Measurements from ENCODE around the gene PARD3B.
A peak's percentile ranks its signal among the peaks of the same experiment; 100 is the strongest.

The PARD3B gene

GRCh38 chr2:204686406-204686805, 141.1 kb downstream of the PARD3B start:
- TF ChIP-seq, protein P1, sequence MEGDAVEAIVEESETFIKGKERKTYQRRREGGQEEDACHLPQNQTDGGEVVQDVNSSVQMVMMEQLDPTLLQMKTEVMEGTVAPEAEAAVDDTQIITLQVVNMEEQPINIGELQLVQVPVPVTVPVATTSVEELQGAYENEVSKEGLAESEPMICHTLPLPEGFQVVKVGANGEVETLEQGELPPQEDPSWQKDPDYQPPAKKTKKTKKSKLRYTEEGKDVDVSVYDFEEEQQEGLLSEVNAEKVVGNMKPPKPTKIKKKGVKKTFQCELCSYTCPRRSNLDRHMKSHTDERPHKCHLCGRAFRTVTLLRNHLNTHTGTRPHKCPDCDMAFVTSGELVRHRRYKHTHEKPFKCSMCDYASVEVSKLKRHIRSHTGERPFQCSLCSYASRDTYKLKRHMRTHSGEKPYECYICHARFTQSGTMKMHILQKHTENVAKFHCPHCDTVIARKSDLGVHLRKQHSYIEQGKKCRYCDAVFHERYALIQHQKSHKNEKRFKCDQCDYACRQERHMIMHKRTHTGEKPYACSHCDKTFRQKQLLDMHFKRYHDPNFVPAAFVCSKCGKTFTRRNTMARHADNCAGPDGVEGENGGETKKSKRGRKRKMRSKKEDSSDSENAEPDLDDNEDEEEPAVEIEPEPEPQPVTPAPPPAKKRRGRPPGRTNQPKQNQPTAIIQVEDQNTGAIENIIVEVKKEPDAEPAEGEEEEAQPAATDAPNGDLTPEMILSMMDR (IDR thresholded peaks at IDR 0.05; ENCODE audit: insufficient read depth, low read length): no peak
- TF ChIP-seq GABPA (IDR thresholded peaks at IDR 0.05; ENCODE audit: low read depth) (no peak), POLR2AphosphoS5 (IDR thresholded peaks at IDR 0.05; ENCODE audit: low read depth) (no peak), REST (IDR thresholded peaks at IDR 0.05; ENCODE audit: insufficient replicate concordance, low read depth) (no peak), SPI1 (IDR thresholded peaks at IDR 0.05; ENCODE audit: borderline replicate concordance, low read depth) (no peak)
- H3K27me3 ChIP-seq (ENCODE audit: insufficient read depth, poor library complexity, severe bottlenecking): no peaks in the 10 kb centered on the region
- no peak for DNase-seq (ENCODE audit: low read depth in 1 of 2, low spot score in 1 of 2)
- H3K27ac ChIP-seq (replicated peaks): no peak overlapping the region
- H3K4me3 ChIP-seq (replicated peaks; ENCODE audit: insufficient read depth, low read length): no peak overlapping the region

DNA sequence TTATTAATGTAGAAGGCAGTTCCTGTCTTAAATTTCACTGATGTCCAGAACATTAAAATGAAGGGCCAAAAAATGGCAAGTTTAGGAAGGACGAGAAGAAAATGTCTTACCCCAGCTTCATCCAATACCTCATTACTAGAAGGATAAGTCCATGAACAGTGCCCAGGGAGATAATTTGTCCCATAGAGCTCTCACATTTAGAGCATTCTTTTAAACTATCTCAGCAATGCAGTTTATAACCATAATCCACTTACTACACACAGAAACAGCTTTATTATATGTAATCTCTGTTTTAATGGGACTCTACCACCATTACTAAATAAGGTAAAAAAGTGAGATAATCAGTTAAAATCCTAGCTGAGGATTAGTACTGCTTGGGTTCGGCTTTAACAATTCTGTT, 142.5 kb downstream of the PARD3B start:
- Histone ChIP-seq H3K27ac (replicated peaks) (no peak overlapping the region), H3K4me3 (replicated peaks; ENCODE audit: insufficient read depth, low read length) (no peak overlapping the region), H3K27me3 (ENCODE audit: insufficient read depth, poor library complexity, severe bottlenecking) (no peaks in the 10 kb centered on the region)
- TF ChIP-seq, protein P1 (IDR thresholded peaks at IDR 0.05; ENCODE audit: insufficient read depth, low read length): no peak
- TF ChIP-seq SPI1 (IDR thresholded peaks at IDR 0.05; ENCODE audit: borderline replicate concordance, low read depth) (no peak), REST (IDR thresholded peaks at IDR 0.05; ENCODE audit: insufficient replicate concordance, low read depth) (no peak), POLR2AphosphoS5 (IDR thresholded peaks at IDR 0.05; ENCODE audit: low read depth) (no peak), GABPA (IDR thresholded peaks at IDR 0.05; ENCODE audit: low read depth) (no peak)
- no peak for DNase-seq (ENCODE audit: low read depth in 1 of 2, low spot score in 1 of 2)

DNA sequence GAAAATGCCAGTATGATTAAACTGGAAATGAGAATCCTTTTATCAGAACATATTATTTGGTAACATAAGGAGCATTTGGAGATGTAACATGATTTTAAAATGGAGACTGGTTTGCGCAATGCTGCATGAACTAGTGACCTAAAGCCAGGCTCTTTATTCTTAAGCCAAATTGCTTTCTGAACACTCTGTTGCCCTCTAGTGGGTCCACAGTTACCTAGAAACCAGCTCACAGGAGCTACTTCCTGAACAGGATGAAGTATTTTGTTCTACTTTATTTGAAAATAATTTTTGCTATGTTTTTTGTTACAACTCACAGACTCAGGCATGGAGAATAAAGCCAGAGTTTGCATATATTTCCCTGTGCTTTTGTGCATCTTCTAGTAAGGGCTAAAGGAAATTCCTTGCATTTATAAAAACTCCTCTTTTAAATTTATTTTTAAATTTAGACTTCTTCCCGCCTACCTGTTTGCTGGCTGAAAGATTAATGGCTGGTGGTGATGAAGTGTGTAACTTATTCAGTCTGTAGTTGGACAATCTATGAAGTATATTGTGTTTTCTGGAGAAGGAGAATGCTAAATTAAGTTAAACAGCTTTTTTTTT, 146.7 kb downstream of the PARD3B start:
- TF ChIP-seq, protein P1 (IDR thresholded peaks at IDR 0.05; ENCODE audit: insufficient read depth, low read length): peak; percentile 30
- no peak for TF ChIP-seq SPI1 (IDR thresholded peaks at IDR 0.05; ENCODE audit: borderline replicate concordance, low read depth)
- peak; percentile 23 to 32 for DNase-seq (ENCODE audit: low read depth in 1 of 2, low spot score in 1 of 2)
- H3K27ac ChIP-seq (replicated peaks): no peak overlapping the region
- H3K27me3 ChIP-seq (ENCODE audit: insufficient read depth, poor library complexity, severe bottlenecking): no peaks in the 10 kb centered on the region
- H3K4me3 ChIP-seq (replicated peaks; ENCODE audit: insufficient read depth, low read length): no peak overlapping the region

DNA sequence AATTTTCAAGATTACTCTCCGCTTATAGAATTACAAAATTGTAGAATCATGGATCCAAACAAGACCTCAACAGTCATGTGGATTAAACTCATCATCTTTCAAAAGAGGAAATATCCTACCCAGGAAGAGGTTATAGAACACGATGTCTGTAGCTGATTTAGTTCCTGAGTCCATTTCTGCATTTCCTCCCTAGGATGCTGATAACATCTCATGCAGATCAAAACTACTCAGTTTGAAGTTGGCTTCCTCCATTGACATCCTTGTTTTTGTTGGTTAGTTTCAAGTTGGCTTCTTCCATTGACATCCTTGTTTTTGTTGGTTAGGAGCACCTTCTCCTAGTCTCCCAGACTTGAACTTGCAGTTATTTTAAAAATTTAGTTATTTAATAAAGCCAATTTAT, 147.5 kb downstream of the PARD3B start:
- TF ChIP-seq POLR2AphosphoS5 (IDR thresholded peaks at IDR 0.05; ENCODE audit: low read depth): no peak
- no peak for TF ChIP-seq SPI1 (IDR thresholded peaks at IDR 0.05; ENCODE audit: borderline replicate concordance, low read depth)
- TF ChIP-seq, protein P1 (IDR thresholded peaks at IDR 0.05; ENCODE audit: insufficient read depth, low read length): no peak
- TF ChIP-seq REST (IDR thresholded peaks at IDR 0.05; ENCODE audit: insufficient replicate concordance, low read depth): no peak
- TF ChIP-seq GABPA (IDR thresholded peaks at IDR 0.05; ENCODE audit: low read depth): no peak
- H3K27me3 ChIP-seq (ENCODE audit: insufficient read depth, poor library complexity, severe bottlenecking): no peaks in the 10 kb centered on the region
- no peak overlapping the region for H3K4me3 ChIP-seq (replicated peaks; ENCODE audit: insufficient read depth, low read length)
- H3K27ac ChIP-seq (replicated peaks): no peak overlapping the region
- no peak for DNase-seq (ENCODE audit: low read depth in 1 of 2, low spot score in 1 of 2)
